GM12801 (cell line): ENCODE data around the gene STXBP6.

Experiments used
- TF ChIP-seq, protein P1 (sequence below): IDR thresholded peaks from one replicate; pipeline ENCODE4 v1.5.1; 2011; ENCODE audit warnings: control low read depth; ENCODE audit not compliant: insufficient read length; ENCODE audit errors: extremely low read depth

STXBP6 gene

GRCh38 chr14:24924544-24924943, 125.4 kb downstream of the STXBP6 start:
- TF ChIP-seq, protein P1, sequence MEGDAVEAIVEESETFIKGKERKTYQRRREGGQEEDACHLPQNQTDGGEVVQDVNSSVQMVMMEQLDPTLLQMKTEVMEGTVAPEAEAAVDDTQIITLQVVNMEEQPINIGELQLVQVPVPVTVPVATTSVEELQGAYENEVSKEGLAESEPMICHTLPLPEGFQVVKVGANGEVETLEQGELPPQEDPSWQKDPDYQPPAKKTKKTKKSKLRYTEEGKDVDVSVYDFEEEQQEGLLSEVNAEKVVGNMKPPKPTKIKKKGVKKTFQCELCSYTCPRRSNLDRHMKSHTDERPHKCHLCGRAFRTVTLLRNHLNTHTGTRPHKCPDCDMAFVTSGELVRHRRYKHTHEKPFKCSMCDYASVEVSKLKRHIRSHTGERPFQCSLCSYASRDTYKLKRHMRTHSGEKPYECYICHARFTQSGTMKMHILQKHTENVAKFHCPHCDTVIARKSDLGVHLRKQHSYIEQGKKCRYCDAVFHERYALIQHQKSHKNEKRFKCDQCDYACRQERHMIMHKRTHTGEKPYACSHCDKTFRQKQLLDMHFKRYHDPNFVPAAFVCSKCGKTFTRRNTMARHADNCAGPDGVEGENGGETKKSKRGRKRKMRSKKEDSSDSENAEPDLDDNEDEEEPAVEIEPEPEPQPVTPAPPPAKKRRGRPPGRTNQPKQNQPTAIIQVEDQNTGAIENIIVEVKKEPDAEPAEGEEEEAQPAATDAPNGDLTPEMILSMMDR: no peak

DNA sequence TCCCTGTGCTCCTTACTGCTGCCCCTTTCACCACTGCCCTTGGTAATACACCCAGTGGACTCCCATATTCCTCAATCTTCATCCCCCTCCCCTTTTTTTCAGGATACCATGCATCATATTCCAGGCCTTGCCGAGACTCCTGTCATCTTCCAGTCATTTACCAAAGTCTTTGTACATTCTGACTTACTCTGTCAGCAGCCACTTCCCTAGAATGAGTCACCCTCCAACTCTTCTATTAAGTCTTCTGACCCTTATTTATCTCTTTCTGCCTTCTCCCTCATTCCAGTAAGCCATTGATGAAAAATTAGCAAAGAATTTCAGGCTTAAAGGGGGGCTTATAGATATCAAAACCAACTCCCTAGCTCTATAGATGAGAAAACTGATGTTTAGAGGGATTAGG, 128.0 kb downstream of the STXBP6 start:
- TF ChIP-seq, protein P1: no peak

- TF ChIP-seq, protein P1: no peak
Measured at GRCh38 chr14:24920265-24921075, 129.5 kb downstream of the STXBP6 start.

GRCh38 chr14:24918822-24919221, 131.1 kb downstream of the STXBP6 start:
- TF ChIP-seq, protein P1: no peak

DNA sequence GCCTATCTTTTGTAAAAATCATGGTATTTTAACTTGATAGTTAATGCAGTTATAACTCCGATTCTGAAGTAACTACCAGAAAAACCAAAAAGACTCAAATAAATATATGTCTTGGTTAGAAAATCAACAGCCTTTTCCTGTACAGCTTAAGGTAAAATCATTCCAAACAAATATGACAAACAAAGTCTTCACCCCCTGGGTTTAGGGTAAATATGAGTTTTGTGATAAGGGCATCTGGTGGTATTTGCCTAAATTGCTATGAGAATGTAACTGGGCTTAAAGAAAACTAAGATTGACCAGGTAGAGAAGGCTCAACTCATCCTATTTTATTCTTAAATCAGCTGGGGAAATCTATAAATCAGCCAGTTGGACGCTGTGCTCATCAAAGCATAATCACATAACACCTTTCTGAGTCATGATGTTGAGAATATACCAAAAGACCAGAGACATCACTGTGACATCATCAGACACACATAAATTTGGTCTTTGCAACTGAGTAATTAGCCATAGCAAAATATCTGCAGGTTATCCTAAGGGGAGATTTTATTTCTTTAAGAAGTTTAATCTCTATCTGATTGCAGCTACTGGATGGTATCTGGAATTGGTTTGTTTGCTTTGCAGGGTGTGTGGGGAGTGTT, 133.9 kb downstream of the STXBP6 start:
- TF ChIP-seq, protein P1: no peak

GRCh38 chr14:24915403-24915921, 134.5 kb downstream of the STXBP6 start:
- TF ChIP-seq, protein P1: no peak

- TF ChIP-seq, protein P1: no peak
Measured at GRCh38 chr14:24913746-24914145, 136.2 kb downstream of the STXBP6 start.
